COLO668 (cell line): ENCODE data around the gene B3GALT6.
A peak's percentile ranks its signal among the peaks of the same experiment; 100 is the strongest.

Experiments used
- DNase-seq: peaks from one replicate; lab custom pipeline; 2025; ENCODE audit not compliant: unreplicated experiment; lab: John Stamatoyannopoulos, UW

Gene B3GALT6

DNA sequence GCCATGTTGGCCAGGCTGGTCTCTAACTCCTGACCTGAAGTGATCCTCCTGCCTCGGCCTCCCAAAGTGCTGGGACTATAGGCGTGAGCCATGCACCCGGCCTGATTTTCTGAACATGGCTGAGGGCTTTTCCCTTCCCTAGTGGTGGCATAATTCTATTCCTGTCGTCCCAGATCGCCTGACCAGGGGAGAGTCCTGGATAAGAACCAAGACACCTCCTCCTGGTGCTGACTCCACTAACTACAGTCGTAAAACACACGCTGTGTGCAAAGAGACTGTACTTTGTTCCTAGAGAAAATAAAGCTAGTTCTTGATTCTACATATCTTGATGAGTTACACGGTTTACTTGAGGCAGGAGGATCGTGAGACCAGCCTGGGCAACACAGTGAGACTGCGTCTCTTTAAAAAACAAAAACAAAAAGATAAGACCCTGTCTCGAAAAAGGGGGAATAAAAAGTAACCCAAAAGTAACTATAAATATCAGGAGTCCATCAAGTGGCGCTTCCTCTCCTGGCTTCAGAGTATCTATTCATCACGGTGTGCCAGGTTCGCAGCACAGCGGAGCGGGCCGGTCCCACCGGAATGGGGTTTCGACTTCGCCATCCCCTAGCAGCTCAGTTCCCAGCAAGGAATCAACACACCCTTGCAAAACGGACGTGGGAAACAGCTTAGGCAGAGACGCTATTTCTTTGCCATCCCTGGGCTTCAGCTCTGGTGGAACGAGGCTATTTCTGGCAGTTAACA, 1.2 kb upstream of the B3GALT6 start:
- no peak for DNase-seq

DNA sequence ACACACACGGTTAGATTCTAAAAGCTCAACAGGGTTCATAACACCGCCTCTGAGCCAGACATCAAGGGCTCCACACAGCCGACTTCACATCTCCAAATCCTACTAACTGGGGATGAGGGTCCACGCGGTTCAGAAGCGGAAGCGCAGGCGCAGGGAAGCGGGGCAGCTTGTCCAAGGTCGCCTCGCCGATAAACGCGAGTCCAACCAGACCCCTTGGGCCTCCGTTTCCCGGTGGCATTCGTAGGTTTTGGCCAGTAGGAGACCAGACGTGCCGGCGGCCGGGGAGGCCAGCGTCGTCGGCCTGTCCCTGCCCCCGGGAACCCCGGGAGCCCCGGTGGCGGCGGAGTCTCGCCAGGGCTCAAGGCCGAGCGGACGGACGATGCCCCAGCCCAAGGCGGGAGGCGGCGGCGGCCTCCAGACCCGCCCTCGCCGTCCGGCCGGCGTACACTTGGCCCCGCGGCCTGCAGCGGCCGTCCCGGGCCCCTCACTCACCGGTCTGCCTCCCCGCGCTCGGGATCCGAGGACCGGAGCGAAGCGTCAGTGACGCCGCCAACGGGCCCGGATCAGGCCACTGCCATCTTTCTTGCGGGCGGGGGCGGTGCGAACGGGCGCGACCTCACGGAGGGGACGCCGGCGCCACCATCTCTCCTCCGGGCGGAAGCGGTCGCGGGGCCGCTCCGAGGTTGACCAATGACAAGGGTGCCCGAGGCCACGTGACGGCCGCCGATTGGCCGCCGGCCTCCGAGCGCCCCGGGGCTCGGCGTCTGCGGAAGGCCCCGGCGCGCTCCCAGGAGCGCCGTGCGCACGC, 433 bp upstream of the B3GALT6 start, which contains the start of gene SDF4:
Gene SDF4 (minus strand): TSS at position 602 of the 808 bp plus-strand sequence. CDS start 3,229 bp downstream, outside the sequence.
- DNase-seq: peak; percentile 100

DNA sequence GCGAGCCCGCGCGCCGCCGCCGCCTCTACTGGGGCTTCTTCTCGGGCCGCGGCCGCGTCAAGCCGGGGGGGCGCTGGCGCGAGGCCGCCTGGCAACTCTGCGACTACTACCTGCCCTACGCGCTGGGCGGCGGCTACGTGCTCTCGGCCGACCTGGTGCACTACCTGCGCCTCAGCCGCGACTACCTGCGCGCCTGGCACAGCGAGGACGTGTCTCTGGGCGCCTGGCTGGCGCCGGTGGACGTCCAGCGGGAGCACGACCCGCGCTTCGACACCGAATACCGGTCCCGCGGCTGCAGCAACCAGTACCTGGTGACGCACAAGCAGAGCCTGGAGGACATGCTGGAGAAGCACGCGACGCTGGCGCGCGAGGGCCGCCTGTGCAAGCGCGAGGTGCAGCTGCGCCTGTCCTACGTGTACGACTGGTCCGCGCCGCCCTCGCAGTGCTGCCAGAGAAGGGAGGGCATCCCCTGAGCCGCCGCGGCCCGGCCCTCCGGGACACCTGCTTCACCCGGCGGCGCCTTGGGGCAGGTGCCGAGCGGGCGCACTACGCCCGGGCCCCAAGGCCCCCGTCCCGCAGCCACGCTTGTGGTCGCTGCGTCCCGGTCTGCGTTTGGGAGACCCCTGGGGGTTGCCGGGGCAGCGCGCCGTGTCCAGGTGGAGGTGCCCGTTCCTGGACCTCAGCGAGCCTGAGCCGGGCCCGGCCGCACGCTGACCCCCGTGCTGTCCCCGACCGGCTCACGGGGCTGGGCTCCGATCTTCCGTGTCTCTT, 944 bp downstream of the B3GALT6 start:
- DNase-seq: peak; percentile 72

DNA sequence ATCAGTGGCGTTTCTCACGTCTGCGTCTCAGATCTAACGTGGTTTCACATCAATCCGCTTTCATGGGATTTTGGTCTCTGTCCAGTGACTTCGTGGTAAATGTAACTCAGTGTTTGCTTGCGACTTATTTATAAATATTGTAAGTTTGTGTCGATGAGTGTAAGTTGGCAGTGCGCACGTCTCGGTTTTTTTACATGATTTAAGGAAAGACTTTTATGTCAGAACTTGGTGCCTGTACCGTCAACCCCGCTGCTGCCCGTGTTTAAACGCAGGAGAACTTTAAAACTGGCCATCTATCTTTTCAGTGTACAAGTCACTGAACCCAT, 1.5 kb downstream of the B3GALT6 start:
- DNase-seq: no peak

DNA sequence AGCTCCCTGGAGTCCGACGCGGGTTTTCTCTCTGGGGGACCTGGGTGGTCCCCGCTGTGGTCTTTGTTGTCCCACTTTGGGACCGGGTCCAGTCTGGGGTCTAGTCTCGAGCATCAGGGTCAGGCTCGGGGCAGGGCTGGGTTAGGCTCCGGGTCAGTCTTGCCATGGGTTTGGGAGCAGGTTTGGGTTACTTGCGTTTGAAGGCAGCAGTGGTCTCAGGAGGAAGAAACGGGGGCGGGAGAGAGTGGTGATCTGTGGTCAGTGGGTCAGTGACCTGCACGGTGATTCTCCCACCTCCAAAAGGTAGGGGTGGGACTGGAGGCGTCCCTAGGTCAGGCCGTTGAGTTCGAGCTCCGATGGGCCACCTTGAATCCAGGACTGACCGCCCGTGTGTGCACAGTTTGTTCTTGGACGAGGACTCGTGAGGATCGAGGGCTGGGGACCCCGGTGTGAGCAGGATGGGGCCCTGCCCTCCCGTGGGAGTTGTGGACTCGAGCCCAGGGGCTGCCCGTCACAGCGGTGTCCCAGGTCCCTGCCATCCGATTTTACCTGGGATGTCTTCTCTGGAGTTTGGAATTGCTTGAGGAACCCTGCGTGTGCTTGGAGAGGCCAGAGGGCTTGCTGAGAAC, 2.3 kb downstream of the B3GALT6 start:
- no peak for DNase-seq

DNA sequence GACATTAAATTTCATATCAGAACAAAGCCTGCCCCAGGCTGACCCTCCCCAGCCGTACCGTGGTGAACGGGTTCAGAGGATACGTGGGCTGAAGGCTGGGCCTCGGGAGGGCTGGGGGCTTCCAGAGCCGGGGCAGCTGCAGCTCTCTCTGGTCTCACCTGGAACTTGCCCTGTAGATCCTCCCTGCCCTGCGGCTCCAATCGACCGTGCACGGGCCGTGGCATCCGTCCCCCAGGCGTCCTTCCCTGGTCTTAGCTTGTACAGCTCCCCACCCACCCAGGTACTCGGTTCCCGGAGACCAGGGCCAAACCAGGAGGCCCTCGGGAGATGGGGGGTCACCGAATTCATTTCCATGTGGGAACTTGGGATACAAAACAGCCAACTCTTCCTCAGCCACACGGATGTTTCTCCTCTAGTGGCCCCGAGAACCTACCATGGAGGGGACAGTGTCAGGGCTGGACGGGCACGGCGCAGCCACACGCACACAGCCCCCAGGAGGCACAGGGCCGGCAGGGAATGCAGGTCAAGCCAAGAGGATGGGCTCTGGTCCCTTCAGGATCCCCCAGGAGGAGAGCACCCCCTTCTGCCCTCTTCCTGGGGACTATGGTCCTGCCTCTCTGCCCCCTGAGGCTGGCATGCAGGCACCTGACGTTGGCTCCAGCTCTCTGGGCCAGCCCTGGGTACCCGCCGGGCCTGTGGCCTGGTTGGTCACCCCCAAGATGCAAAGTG, 3.1 kb downstream of the B3GALT6 start:
- no peak for DNase-seq

DNA sequence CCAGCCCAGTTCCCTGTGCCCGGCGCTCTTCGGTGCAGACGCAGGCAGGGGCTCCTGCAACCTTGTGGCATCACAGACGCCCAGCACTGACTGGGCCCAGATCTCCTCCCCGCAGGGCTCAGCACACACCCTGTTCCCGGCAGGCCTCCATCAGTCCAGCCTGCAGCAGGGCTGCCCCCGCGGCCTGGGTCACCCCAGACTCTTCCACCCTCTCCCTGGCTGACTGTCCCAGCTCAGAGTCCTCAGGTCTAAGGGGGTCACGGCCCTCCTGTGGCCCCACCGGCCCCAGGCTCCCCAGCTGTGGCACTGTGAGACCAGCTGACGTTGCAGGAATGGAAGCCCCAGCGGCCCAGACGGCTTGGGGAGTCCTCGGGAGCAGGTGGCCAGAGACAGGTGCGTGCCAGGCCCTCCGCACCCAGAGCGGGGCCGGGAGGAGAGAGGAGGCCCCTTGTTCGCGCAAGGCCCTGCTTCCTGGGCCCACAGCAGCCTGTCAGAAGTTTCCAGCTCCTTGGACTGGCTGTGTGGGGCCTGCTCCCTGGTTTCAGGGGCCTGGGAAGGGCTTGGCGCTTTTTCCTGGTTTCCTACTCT, 4.2 kb downstream of the B3GALT6 start:
- peak; percentile 89 for DNase-seq

DNA sequence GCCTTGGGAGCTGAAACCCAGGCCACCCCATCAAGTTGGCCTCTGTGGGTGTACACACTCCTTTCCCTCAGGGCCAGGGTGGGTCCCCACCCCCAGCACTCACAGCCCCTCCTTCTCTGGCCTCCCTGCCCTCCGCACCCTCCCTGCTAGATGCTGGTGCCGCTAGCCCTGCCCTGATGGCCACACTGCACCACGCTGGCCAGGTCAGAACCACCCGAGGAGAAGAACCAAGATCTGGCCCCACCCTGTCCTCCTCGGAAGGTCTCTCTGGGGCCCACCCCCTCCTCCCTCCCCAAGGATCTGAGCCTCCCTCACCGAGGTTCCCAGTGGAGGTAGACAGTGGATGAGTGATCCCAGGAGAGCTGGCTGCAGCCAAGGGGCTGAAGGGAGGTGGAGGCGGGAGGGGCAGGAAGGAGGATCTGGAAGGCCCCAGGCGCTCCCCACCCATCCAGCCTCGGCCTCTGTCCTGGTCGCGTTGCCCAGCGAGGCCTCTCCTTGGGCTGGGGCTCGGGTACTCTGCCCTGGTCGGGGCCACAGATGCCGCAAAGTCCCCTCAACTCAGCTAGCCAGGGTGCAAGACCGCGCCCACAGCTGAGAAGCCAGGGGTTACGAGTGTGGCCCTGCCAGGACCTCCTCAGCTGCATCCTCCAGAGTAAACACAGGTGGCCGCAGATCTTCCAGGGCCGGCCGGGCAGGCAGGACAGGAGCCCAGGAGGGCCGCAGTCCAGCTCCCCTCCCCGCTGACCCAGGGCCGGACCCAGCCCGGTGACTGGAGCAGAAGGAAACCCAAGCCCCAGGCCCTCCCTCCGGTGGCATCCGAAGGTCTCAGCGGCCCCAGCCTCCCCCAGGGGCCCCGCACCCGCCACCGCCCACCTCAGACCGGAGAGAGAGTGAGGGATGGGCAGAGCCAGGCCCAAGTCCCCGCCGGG, 5.2 kb downstream of the B3GALT6 start:
- no peak for DNase-seq

DNA sequence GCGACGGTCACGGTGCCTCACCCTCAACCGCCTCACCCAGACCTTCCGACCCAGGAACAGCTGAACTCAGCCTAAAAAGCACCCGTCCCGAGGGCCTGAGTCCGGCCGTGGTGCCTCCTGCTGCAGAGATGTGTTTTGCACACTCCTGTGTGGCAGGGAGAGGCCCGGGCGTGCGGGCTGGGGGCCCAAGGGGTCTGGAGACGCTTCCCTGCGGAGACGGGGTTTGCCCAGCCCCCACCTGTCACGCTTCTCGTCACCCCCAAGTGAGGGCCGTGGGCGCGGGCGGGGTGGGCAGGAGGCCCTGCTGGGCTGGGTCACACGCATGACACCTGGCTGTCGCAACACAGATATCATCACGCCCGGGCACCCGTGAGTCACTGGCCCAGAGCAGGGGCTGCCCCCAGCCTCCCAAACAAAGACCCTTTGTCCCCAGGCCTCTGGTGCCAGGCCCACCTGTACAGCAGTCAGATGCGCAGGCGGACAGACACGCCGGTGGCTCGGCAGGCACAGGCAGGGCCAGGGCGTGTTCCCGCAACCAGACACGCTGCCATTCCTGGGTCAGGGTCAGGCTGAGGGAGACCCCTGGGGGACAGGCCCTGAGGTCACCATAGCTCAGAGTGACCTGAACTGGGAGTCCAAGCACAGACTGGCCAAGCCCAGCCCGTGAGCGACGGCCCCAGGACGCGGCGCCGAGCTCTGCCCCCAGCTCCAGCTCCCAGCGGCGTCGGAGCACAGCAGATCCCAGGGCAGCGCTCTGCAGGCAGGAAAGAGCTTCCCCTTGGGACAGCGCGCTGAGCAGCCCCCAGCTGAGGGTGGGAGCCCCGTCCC, 6.1 kb downstream of the B3GALT6 start:
- peak; percentile 67 for DNase-seq

DNA sequence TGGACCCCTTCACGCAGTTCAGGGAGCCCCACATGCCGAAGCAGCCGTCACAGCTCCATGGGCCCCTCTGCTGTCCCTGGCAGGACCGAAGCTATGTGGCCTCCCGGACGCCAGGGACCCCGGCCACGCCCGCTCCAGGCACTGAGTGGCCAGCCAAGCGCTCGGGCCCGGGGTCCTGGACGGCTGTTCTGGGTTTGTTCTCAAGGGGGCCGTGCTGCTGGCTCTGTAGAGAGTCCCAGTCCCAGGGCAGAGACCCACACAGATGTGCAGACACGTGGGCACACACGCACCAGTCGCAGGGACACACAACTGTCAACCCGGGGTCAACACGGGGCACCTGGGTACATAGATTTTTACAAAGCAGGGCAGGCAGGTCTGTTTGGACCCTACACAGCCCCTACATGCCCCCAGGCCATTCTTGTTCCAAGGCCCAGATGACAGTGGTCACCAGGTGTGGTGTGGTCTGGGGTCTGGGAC, 6.7 kb downstream of the B3GALT6 start:
- no peak for DNase-seq

DNA sequence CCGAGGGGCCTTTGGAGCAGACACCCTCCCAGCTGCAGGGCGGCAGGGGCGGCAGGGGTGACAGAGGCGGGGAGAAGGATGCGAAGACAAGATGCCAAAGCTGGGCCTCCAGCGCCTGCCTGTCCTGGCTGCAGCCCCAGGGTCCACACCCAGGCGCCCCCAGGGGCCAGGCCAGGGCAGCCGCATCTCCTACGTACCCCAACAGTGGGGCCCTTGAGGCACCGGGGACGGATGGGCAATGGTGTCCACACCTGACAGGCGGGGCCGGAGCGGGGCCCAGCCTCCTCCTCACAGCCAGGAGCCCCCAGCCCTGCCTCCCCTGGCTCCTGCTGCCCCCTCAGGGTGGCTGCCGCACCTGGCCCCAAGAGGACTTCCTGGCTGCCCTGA, 7.2 kb downstream of the B3GALT6 start:
- no peak for DNase-seq

DNA sequence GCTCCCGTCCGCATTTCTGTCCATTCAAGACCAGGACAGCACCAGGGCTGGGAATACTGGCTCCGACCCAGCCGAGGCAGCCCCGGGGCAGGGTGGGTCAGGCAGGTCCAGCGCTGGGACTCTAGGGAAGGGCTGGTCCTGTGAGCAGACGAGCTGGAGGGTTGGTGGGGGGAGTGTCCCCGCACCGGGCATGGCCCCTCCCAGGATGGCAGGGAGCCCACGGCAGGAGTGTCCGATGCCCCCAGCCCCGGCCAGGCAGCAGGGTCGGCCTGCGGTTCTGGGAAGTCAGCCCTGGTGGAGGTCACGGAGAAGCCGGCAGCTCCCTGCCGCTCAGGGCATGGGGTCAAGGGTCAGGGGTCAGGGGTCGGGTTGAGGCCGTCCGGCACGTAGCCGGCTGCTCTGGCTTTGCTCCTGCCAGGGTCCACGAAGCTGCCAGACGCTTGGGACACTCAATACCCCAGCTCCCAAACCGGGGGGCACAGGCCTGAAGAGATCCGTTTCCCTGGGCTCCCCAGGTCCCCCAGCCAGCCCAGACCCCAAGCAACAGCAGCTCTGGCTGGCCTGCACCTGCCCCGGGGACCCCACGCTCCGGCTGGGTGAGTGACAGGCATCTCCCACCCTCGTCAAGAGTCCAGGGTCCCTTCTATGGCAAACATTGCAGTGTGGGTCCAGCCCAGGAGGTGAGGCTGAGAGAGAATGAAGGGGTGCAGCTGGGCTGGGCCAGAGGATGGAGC, 7.7 kb downstream of the B3GALT6 start:
- DNase-seq: no peak

DNA sequence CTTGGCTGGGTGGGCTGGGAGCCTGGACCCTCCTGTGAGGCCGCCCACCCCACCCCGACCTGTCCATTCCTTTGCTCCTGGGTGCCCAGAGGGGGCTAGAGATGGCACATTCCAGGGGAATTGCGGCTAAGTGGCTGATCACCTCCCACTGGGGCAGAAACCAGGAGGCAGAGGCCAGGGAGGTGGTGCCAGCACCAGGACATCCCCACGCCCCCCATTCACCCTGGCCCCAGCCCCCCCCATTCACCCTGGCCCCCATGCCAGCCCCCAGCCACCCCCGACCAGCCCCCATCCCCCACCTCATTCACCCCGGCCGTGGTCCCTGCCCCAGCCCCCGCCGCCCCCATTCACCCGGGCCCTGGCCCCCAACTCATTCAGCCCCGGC, 8.3 kb downstream of the B3GALT6 start:
- no peak for DNase-seq

DNA sequence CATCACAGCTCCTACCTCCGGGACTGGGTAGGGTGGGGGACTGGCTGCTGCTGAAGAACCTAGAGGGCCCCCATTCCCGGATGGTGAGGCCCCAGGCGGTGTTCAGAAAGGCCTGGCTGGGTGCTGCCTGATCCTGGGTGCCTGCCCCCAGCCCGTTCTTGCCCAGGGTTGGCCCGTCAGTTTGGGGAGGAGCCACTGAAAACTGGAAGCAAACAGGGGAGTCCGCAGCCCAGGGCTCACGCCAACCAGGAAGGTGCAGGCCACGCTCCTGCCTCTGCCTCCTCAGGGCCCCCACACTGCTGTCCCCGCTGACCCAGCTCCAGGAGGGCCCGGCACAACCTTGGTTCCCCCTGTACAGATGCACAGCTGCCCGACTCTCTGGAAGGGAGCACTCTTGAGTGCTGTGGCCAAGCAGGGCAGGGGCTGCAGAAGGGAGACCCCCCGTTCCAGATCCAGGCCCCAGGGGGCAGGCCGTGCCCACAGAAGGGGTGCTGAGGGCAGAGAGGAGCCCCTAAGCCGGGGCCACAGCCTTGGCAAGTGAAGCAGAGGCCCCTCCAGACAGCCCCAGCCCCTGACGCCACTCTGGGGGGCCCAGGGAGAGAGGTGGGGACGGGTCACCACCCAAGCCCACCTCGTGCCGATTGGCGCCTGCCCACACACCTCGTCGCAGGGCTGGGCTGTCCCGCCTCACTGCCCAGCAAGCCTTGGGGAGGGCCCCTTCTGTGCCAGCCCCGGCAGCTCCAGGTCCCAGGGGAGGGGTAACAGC, 9.0 kb downstream of the B3GALT6 start:
- no peak for DNase-seq

DNA sequence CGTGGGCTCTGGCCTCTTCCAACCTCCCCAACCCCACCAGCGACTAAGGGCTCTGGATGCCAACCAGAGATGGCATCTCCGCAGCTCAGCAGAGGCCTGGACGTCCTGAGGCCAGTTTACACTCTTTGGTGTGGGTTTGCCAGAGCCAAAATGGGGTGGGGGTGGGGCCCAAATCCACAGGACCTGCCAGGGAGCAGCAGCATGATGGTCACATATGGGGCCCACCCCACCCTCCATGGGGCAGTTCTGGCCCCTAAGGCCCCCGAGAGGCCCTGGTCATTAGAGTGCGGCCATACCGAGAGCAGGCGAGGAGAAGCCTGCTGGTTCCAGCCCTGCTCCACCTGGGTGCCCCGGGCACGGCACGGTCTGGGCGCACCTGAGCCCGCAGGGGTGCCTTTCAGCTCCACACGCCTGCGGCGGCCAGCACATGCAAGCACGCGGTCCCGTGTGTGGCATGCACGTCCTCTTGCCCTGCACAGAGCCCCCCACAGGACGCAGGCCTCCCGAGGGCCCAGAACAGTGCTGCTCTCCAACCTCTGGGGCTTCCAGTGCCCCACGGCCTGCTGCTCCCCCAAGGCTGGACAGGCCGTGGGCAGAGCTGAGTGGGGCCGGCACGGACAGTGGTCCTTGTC, 9.7 kb downstream of the B3GALT6 start:
- no peak for DNase-seq
